DND-41 (cell line): ENCODE measurements around the gene C1R.

Experiments used
- ATAC-seq: fragments of 200-7000 bp; cut with Tn5 transposase; 3 replicates; pipeline ENCODE4 v1.9.1; 2021; ENCODE audit warnings: low read depth; ENCODE audit not compliant: insufficient read depth
- DNase-seq: peaks from one replicate; pipeline ENCODE4 v3.0.0-alpha.2; 2020
- H2AFZ ChIP-seq: 2 replicates; pipeline ENCODE4 v1.6.0; 2012; ENCODE audit warnings: low read depth, low read length
- H3K27ac ChIP-seq: 2 replicates; pipeline ENCODE4 v1.5.1; 2012; ENCODE audit warnings: low read length, inconsistent platforms
- H3K27me3 ChIP-seq: fragments of 200-600 bp; sonication (generic); 2 replicates; pipeline ENCODE4 v1.6.0; 2012; ENCODE audit warnings: low read length, mild to moderate bottlenecking, inconsistent platforms; ENCODE audit not compliant: insufficient read depth, poor library complexity
- H3K36me3 ChIP-seq: 2 replicates; pipeline ENCODE4 v1.5.1; 2012; ENCODE audit warnings: low read length, inconsistent platforms; ENCODE audit not compliant: insufficient read depth
- H3K4me1 ChIP-seq: 2 replicates; pipeline ENCODE4 v1.5.1; 2012; ENCODE audit warnings: mild to moderate bottlenecking, low read length; ENCODE audit not compliant: insufficient read depth
- H3K4me2 ChIP-seq: 2 replicates; pipeline ENCODE4 v1.6.0; 2012; ENCODE audit warnings: mild to moderate bottlenecking, moderate library complexity, low read length, inconsistent platforms; ENCODE audit not compliant: insufficient read depth
- H3K4me3 ChIP-seq, 2 experiments: fragments of 200-600 bp in 1 of 2; shearing (Covaris generic) in 1 of 2; 2 replicates each; pipeline ENCODE4 v1.5.1; 2012 to 2016; ENCODE audit warnings: inconsistent platforms in 2 of 2, low read length in 2 of 2, mild to moderate bottlenecking in 2 of 2, low read depth in 1 of 2, moderate library complexity in 1 of 2
- H3K79me2 ChIP-seq: 2 replicates; pipeline ENCODE4 v1.6.0; 2012; ENCODE audit warnings: low read length, inconsistent platforms; ENCODE audit not compliant: insufficient read depth
- H3K9ac ChIP-seq: 2 replicates; pipeline ENCODE4 v1.6.0; 2012; ENCODE audit warnings: low read depth, mild to moderate bottlenecking, inconsistent platforms, low read length, moderate library complexity
- H3K9me3 ChIP-seq: 2 replicates; pipeline ENCODE4 v1.5.1; 2012; ENCODE audit warnings: low read length, moderate library complexity, mild to moderate bottlenecking, inconsistent platforms; ENCODE audit not compliant: insufficient read depth, severe bottlenecking
- H4K20me1 ChIP-seq: 2 replicates; pipeline ENCODE4 v1.6.0; 2012; ENCODE audit warnings: low read length; ENCODE audit not compliant: insufficient read depth
- EZH2 ChIP-seq: IDR thresholded peaks from 3 replicates; pipeline ENCODE4 v1.6.1; 2012; ENCODE audit warnings: borderline replicate concordance, low read depth, mild to moderate bottlenecking, moderate library complexity, low read length, inconsistent platforms; ENCODE audit not compliant: severe bottlenecking
- TF ChIP-seq, protein P1 (sequence below): IDR thresholded peaks from 2 replicates; pipeline ENCODE4 v1.5.1; 2012; ENCODE audit warnings: borderline replicate concordance, low read length, moderate library complexity, mild to moderate bottlenecking; ENCODE audit not compliant: poor library complexity, severe bottlenecking; ENCODE audit errors: extremely low read depth

C1R gene

DNA sequence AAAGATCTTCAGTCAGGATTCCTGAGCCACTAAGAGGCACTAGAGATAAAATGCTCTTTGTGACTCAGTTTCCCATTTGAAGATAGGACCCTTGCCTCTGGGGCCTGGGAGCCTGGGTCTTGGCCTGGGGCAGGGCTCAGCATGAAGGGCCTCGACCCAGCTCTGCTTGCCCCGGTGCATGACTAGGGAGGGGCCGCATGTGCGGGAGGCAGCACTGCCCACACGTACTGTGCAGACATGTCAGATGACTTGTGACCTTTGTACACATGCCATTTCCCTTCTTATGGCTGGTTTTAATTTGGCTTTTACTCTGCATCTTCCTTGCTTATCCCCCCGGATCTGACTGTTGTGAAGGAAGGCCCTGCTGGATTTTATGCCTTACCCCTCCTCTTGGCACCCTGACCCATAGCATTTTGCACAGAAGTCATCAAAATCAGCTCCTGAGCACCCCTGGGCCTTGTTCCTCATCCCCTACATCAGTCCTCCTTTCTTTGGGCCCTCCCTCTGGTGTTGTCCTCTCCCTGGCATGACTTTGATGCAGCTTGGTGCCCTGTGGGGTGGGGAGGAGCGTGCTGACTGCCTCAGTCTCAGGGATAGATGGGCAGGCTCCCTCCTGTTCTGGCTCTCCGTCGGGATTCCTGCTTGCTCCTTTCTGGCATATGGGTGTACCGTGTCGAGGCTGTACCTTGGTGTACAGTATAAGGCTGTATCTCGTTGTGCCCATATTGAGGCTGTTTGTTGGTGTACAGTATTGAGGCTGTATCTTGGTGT is 42.3 kb upstream of the C1R start:
- peaks cover 49% of the 10 kb centered on the region for H3K36me3 ChIP-seq
- H3K4me3 ChIP-seq, result no peak overlapping the region
- H3K4me1 ChIP-seq, result peaks cover 22% of the 10 kb centered on the region
- H2AFZ ChIP-seq, result no peak overlapping the region
- ATAC-seq, result no peak
- H3K4me2 ChIP-seq, result no peak overlapping the region
- H3K9ac ChIP-seq, result no peak overlapping the region
- no peak for TF ChIP-seq EZH2
- TF ChIP-seq, protein P1, sequence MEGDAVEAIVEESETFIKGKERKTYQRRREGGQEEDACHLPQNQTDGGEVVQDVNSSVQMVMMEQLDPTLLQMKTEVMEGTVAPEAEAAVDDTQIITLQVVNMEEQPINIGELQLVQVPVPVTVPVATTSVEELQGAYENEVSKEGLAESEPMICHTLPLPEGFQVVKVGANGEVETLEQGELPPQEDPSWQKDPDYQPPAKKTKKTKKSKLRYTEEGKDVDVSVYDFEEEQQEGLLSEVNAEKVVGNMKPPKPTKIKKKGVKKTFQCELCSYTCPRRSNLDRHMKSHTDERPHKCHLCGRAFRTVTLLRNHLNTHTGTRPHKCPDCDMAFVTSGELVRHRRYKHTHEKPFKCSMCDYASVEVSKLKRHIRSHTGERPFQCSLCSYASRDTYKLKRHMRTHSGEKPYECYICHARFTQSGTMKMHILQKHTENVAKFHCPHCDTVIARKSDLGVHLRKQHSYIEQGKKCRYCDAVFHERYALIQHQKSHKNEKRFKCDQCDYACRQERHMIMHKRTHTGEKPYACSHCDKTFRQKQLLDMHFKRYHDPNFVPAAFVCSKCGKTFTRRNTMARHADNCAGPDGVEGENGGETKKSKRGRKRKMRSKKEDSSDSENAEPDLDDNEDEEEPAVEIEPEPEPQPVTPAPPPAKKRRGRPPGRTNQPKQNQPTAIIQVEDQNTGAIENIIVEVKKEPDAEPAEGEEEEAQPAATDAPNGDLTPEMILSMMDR, result no peak
- DNase-seq, result no peak
- no peaks in the 10 kb centered on the region; the same call in 1 of the 2 replicates for H4K20me1 ChIP-seq
- H3K27ac ChIP-seq, result no peak overlapping the region
- no peaks in the 10 kb centered on the region for H3K27me3 ChIP-seq
- H3K9me3 ChIP-seq, result no peaks in the 10 kb centered on the region
- peaks cover 4% of the 10 kb centered on the region; the same call in 1 of the 2 replicates for H3K79me2 ChIP-seq

DNA sequence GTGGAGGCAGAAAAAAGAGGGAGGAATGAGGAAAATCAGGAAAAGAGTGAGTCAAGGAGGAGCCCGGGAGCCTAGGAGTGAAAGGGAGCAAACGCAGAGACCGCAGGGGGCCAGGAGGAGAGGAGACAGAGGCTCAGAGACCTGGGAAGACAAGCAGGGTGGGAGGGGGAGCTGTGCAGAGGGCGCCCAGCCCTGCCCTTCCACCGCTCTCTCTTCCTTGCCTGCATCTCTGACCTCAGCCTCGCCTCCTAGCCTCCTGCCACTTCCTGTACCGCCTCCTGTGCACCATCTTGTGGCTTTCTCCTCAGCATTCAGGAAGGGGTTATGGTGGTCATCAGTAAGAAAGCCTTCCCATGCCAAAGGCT is 39.2 kb upstream of the C1R start:
- DNase-seq, result peak; percentile 60
- H4K20me1 ChIP-seq, result no peaks in the 10 kb centered on the region; the same call in 1 of the 2 replicates
- peak overlapping the region; percentile 65; the same call in 1 of the 2 replicates for H3K9ac ChIP-seq
- no peak for TF ChIP-seq EZH2
- TF ChIP-seq, protein P1, result no peak
- ATAC-seq, result peak; percentile 48
- H3K27ac ChIP-seq, result no peak overlapping the region; the same call in 1 of the 2 replicates
- H3K4me1 ChIP-seq, result peaks cover 30% of the 10 kb centered on the region
- peak overlapping the region; percentile 97 for H3K4me2 ChIP-seq
- no peaks in the 10 kb centered on the region for H3K9me3 ChIP-seq
- no peaks in the 10 kb centered on the region for H3K27me3 ChIP-seq
- H3K36me3 ChIP-seq, result peaks cover 32% of the 10 kb centered on the region
- H3K79me2 ChIP-seq, result peaks cover 4% of the 10 kb centered on the region; the same call in 1 of the 2 replicates
- no peak overlapping the region for H2AFZ ChIP-seq
- H3K4me3 ChIP-seq, result peak overlapping the region in 1 of 2 experiments; percentile 73; a peak in 2 of 4 replicates

DNA sequence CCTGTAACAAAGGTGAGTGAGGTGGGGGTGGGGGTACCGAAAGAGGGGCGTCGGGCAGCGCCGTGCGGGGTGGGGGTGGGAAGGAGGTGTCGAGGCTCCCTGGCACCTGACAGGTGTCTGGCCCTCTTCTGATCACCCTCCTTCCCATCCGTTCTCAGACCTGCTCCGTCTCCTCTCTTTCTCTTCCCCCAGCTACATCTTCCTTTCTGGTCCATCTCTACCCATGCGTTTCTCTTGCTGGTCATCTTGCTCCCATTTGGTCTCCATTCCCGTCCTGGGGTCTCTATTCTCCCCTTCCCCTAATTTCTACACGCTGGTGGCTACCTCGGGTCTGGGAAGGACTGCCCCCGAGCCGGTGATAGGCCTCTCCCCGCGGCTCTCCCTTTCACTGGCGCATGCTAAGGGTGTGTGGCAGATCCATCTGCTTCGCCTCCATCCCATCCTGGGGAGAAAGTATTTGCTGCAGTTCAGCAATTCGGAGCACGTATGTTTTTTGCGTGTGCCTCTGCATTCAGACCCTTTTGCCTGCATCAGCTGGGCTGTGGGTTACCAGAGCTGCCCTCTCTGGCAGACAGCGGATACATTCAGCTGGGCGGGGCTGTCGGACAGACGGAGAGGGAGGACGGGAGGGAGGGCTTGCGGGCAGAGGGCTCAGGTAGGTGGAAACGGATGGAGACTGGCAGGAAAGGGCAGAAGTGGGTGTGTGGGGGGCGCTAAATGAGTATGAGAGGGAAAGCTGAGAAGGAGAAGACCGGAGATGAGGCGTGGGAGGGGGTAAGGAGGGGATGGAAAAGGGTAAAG is 38.7 kb upstream of the C1R start:
- Histone ChIP-seq H3K27ac (peak overlapping the region; percentile 64), H3K9ac (peak overlapping the region; percentile 65), H2AFZ (peak overlapping the region; percentile 94)

More for the DNA sequence above, 38.7 kb upstream of the C1R start:
- H4K20me1 ChIP-seq, result no peaks in the 10 kb centered on the region; the same call in 1 of the 2 replicates
- H3K9me3 ChIP-seq, result no peaks in the 10 kb centered on the region
- peak overlapping the region; percentile 36 to 73 for H3K4me3 ChIP-seq
- H3K4me2 ChIP-seq, result peak overlapping the region; percentile 97
- TF ChIP-seq, protein P1, result no peak
- no peak for TF ChIP-seq EZH2
- H3K27me3 ChIP-seq, result no peaks in the 10 kb centered on the region
- peaks cover 30% of the 10 kb centered on the region for H3K4me1 ChIP-seq
- peaks cover 26% of the 10 kb centered on the region for H3K36me3 ChIP-seq
- DNase-seq, result no peak
- H3K79me2 ChIP-seq, result peaks cover 4% of the 10 kb centered on the region; the same call in 1 of the 2 replicates
- ATAC-seq, result no peak
